ENCODE measurements around the gene TOR1AIP2.

Gene TOR1AIP2

GRCh38 chr1:179821524-179821923, 56.1 kb downstream of the TOR1AIP2 start:
- H3K4me3 ChIP-seq (replicated peaks; ENCODE audit: low read depth, low read length) = no peak overlapping the region
- TF ChIP-seq CTCF (IDR thresholded peaks at IDR 0.05; ENCODE audit: low read depth, low read length, missing control alignments) = no peak
- DNase-seq (ENCODE audit: extremely low read depth, low read depth) = no peak

- no peak for TF ChIP-seq CTCF (IDR thresholded peaks at IDR 0.05; ENCODE audit: low read depth, low read length, missing control alignments)
- no peak for DNase-seq (ENCODE audit: extremely low read depth, low read depth)
- H3K4me3 ChIP-seq (replicated peaks; ENCODE audit: low read depth, low read length) = no peak overlapping the region
Measured at GRCh38 chr1:179820226-179820970, 57.2 kb downstream of the TOR1AIP2 start.

- no peak for DNase-seq (ENCODE audit: extremely low read depth, low read depth)
- H3K4me3 ChIP-seq (replicated peaks; ENCODE audit: low read depth, low read length) = no peak overlapping the region
- TF ChIP-seq CTCF (IDR thresholded peaks at IDR 0.05; ENCODE audit: low read depth, low read length, missing control alignments) = no peak
Measured at GRCh38 chr1:179818743-179819173, 58.8 kb downstream of the TOR1AIP2 start.

- DNase-seq (ENCODE audit: extremely low read depth, low read depth) = no peak
- TF ChIP-seq CTCF (IDR thresholded peaks at IDR 0.05; ENCODE audit: low read depth, low read length, missing control alignments) = no peak
- no peak overlapping the region for H3K4me3 ChIP-seq (replicated peaks; ENCODE audit: low read depth, low read length)
Measured at GRCh38 chr1:179818260-179818659, 59.3 kb downstream of the TOR1AIP2 start.

GRCh38 chr1:179817789-179818188, 59.8 kb downstream of the TOR1AIP2 start:
- H3K4me3 ChIP-seq (replicated peaks; ENCODE audit: low read depth, low read length) = no peak overlapping the region
- DNase-seq (ENCODE audit: extremely low read depth, low read depth) = no peak
- TF ChIP-seq CTCF (IDR thresholded peaks at IDR 0.05; ENCODE audit: low read depth, low read length, missing control alignments) = no peak

GRCh38 chr1:179817056-179817455, 60.5 kb downstream of the TOR1AIP2 start:
- DNase-seq (ENCODE audit: extremely low read depth, low read depth) = no peak
- TF ChIP-seq CTCF (IDR thresholded peaks at IDR 0.05; ENCODE audit: low read depth, low read length, missing control alignments) = no peak
- no peak overlapping the region for H3K4me3 ChIP-seq (replicated peaks; ENCODE audit: low read depth, low read length)

Data from HFF-Myc (cell line).